ENCODE results near the gene KCNK15. TPM values are rescaled to one million over a fixed set of nuclear protein-coding genes. Genes with fewer than 3 reads are reported as not detected.
A peak's percentile ranks its signal among the peaks of the same experiment; 100 is the strongest.

KCNK15 gene
- total RNA-seq, 4 donors from 2014 or later, result 3.6 to 5.6 (median 5.0) TPM

DNA sequence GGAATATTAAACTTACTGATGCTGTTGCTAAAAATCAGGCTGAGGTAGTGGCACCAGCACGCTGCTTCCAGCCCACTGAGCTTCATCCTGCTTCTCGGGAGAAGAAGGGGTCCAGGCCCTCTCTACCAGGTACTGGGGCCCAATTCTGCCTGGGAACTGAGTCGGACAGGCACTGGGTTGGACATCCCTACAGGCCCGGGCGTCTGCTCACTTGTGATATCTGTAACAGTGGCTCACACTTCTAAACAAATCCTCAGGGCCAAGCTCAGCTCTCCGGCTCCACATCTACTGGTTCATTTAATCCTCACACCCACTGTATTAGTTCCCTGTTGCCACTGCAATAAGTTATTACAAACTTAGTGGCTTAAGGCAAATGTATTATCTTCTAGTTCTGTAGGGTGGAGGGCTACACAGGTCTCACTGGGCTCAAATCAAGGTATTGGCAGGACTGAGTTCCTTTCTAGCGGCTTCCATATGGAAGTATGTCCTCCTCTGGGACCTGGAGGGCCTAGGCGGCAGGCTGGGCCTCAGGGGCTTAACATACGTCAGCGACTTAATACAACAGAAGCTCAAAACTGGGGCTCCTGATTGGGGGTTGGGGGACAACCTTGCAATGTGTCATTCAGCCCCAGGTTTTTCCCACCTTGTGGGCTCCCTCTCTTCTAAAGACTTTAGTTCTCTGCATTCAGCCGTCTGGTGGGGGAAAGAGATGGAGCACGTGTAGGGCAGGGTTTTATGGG lies 1.6 kb upstream of the KCNK15 start:
- no peak for DNase-seq (ENCODE audit: extremely low spot score)
- no peaks in the 10 kb centered on the region for H3K9me3 ChIP-seq
- WGBS, result 93% methylated on average over 7 of the region's 12 CpGs
- TF ChIP-seq, protein P1, sequence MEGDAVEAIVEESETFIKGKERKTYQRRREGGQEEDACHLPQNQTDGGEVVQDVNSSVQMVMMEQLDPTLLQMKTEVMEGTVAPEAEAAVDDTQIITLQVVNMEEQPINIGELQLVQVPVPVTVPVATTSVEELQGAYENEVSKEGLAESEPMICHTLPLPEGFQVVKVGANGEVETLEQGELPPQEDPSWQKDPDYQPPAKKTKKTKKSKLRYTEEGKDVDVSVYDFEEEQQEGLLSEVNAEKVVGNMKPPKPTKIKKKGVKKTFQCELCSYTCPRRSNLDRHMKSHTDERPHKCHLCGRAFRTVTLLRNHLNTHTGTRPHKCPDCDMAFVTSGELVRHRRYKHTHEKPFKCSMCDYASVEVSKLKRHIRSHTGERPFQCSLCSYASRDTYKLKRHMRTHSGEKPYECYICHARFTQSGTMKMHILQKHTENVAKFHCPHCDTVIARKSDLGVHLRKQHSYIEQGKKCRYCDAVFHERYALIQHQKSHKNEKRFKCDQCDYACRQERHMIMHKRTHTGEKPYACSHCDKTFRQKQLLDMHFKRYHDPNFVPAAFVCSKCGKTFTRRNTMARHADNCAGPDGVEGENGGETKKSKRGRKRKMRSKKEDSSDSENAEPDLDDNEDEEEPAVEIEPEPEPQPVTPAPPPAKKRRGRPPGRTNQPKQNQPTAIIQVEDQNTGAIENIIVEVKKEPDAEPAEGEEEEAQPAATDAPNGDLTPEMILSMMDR (IDR thresholded peaks at IDR 0.05), result no peak
- TF ChIP-seq POLR2AphosphoS5 (IDR thresholded peaks at IDR 0.05), result no peak
- TF ChIP-seq EP300 (IDR thresholded peaks at IDR 0.05), result no peak
- no peak for TF ChIP-seq POLR2A (IDR thresholded peaks at IDR 0.05; ENCODE audit: low read depth)
- H3K4me3 ChIP-seq, result no peak overlapping the region
- no peaks in the 10 kb centered on the region for H3K36me3 ChIP-seq
- intact Hi-C loops (cut with DNase I), result loop anchor here (10.0 kb wide), 1 partner anchor 221 kb away; the partner anchor contains the start of genes STK4 and TOMM34
- H3K27me3 ChIP-seq, result peaks cover 0 to 4% (median 0%) of the 10 kb centered on the region in 4 donors
- H3K27ac ChIP-seq (replicated peaks in 1 of 4), result peak overlapping the region; percentile 55 to 79 (median 71)
- H3K4me1 ChIP-seq, result peaks cover 25 to 65% (median 59%) of the 10 kb centered on the region in 4 donors

DNA sequence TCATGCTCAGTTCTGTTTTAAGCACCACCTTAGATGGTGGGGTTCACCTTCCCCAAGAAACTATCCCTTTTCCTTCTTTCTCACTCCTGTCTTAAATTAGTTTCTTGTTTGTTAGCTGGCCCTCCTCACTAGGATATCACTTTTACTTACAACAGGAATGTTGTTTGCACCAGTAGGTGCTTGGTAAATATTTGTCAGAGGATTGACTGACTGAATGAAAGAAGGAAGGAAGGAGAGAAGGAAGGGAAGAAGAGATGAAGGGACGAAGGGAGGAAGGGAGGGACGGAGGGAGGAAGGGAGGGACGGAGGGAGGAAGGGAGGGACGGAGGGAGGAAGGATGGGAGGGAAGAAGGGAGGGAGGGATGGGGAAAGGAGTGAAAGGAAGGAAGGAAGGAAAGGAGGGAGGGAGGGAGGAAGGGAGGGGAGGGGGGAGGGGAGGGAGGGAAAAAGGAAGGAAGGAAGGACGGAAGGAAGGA lies 505 bp upstream of the KCNK15 start:
- H3K4me3 ChIP-seq, result peak overlapping the region; percentile 67 to 75 (median 74)
- peaks cover 0 to 14% (median 4%) of the 10 kb centered on the region in 4 donors for H3K27me3 ChIP-seq
- TF ChIP-seq, protein P1 (IDR thresholded peaks at IDR 0.05), result no peak
- no peak for TF ChIP-seq EP300 (IDR thresholded peaks at IDR 0.05)
- no peak for TF ChIP-seq POLR2AphosphoS5 (IDR thresholded peaks at IDR 0.05)
- no peak for TF ChIP-seq POLR2A (IDR thresholded peaks at IDR 0.05; ENCODE audit: low read depth)
- H3K27ac ChIP-seq (replicated peaks in 1 of 4), result peak overlapping the region; percentile 67 to 79 (median 72)
- intact Hi-C loops (cut with DNase I), result loop anchor here (10.0 kb wide), 1 partner anchor 220 kb away; the partner anchor contains the start of genes STK4 and TOMM34
- H3K9me3 ChIP-seq, result no peaks in the 10 kb centered on the region
- no peak for DNase-seq (ENCODE audit: extremely low spot score)
- WGBS, result 48% methylated on average over 5 of the region's 5 CpGs
- peaks cover 0 to 3% (median 0%) of the 10 kb centered on the region in 4 donors for H3K36me3 ChIP-seq
- H3K4me1 ChIP-seq, result peaks cover 27 to 62% (median 57%) of the 10 kb centered on the region in 4 donors

DNA sequence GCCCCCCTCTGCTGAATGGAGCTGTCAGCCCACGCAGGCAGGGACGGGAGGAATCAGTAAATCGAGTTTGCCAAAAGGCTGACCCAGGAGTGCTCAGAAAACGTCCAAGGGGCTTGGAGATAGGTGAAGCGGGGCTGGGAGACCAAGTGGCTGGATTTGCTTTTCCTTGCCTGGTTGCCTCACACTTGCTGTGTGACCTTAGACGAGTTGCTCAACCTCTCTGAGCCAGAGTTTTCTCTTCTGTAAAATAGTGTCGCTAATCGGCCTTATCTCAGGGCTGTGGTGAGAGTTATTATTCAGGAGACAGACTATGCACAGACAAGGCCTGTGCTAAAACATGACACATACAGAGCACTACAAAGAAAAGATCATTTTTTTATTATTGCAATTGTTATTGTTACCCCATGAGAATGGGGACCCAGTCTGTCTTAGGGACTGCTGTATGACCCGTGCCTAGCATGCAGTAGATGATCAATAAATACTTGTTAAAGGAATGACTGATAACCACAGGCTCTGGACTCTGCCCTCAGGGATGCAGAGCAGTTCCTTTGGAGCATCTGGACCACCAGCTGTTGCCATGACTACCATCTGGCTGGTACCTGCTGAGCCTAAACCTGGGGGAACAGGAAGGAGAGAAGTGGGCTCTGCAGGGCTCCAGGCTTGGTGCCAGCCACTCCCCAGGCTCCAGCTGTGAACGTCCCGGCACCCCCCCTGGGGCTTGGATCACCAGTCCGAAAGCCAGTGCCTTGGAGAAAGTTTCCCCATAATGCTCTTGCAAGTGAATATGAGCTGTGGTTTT lies 901 bp downstream of the KCNK15 start:
- Histone ChIP-seq H3K27me3 (peaks cover 0 to 28% (median 4%) of the 10 kb centered on the region in 4 donors), H3K4me1 (peaks cover 29 to 66% (median 61%) of the 10 kb centered on the region in 4 donors), H3K9me3 (no peaks in the 10 kb centered on the region), H3K4me3 (peak overlapping the region; percentile 67 to 75 (median 74)), H3K27ac (replicated peaks in 1 of 4) (peak overlapping the region; percentile 67 to 79 (median 72)), H3K36me3 (peaks cover 0 to 3% (median 0%) of the 10 kb centered on the region in 4 donors)
- intact Hi-C loops (cut with DNase I), result loop anchor here (1.0 to 10.0 kb wide), 2 partner anchors 121 to 218 kb away; partner anchors contain the start of genes STK4 and TOMM34
- WGBS, result 32% methylated on average over 9 of the region's 12 CpGs
- no peak for DNase-seq (ENCODE audit: extremely low spot score)
- TF ChIP-seq POLR2A (IDR thresholded peaks at IDR 0.05; ENCODE audit: low read depth), result no peak

DNA sequence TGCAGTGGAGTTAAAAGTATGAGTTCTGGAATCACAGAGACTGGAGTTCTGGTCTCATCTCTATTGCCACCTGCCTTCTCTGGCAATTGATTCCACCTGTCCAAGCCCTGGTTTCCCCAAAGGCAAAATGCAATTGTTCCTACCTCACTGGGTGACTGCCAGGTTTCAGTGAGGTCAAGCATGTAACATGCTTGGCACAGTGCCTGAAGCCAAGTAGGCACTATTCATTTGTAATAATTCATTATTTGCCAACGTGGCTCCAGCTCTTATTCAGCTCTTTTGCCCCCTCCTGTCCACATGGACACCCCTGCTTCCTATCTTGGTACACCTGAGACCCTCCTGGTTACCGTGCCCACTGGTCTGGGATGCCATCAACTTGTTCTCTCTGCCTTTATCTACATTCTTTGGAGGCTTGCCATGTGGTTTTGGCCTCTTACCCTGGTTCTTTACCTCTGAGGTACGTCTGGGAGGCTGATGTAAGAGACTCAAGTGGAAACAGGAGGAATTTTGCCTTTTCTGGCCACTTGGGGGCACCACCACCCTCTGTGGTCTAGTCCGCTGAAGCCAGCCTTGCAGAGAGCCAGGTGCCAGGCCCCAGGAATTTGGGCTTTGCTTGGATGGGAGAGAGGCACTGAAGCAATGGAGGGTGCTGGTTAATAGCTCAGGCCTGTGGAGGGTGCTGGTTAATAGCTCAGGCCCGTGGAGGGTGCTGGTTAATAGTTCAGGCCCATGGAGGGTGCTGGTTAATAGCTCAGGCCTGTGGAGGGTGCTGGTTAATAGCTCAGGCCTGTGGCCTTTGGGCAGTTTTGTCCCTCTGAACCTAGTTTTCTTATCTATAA lies 1.7 kb downstream of the KCNK15 start:
- intact Hi-C loops (cut with DNase I), result loop anchor here (1.0 to 10.0 kb wide), 2 partner anchors 120 to 217 kb away; partner anchors contain the start of genes STK4 and TOMM34
- TF ChIP-seq, protein P1 (IDR thresholded peaks at IDR 0.05), result peak; percentile 59 to 79 (median 65)
- TF ChIP-seq EP300 (IDR thresholded peaks at IDR 0.05), result no peak
- Histone ChIP-seq H3K9me3 (no peaks in the 10 kb centered on the region), H3K27me3 (peaks cover 0 to 37% (median 7%) of the 10 kb centered on the region in 4 donors), H3K4me1 (peaks cover 28 to 57% (median 54%) of the 10 kb centered on the region in 4 donors), H3K27ac (replicated peaks in 1 of 4) (no peak overlapping the region), H3K36me3 (peaks cover 0 to 3% (median 0%) of the 10 kb centered on the region in 4 donors), H3K4me3 (peak overlapping the region; percentile 67 to 75 (median 74))
- DNase-seq (ENCODE audit: extremely low spot score), result peak; percentile 96
- 10% methylated on average over 5 of the region's 5 CpGs for WGBS
